Sigmoid colon (tissue), 7 donors: Measurements from ENCODE around the gene SPAG16. TPM values are rescaled to one million over a fixed set of nuclear protein-coding genes. Genes with fewer than 3 reads are reported as not detected.

ENCODE experiments used
- DNase-seq: peaks from one replicate; pipeline ENCODE4 v3.0.0-alpha.2; 2019
- H3K27ac ChIP-seq, 4 donors: fragments of 200-600 bp; sonication (generic); one replicate each; pipeline ENCODE4 v1.5.1; 2016 to 2019; ENCODE audit warnings: mild to moderate bottlenecking in 1 of 4
- H3K27me3 ChIP-seq, 3 donors: fragments of 200-600 bp; sonication (generic); one replicate each; pipeline ENCODE4 v1.5.1; 2019; ENCODE audit warnings: mild to moderate bottlenecking in 1 of 3
- H3K36me3 ChIP-seq, 4 donors: fragments of 200-600 bp; sonication (generic); one replicate each; pipeline ENCODE4 v1.5.1; 2016 to 2019
- H3K4me1 ChIP-seq, 4 donors: fragments of 200-600 bp; sonication (generic); one replicate each; pipeline ENCODE4 v1.5.1; 2017 to 2019
- H3K4me3 ChIP-seq, 4 donors: fragments of 200-600 bp; sonication (generic); one replicate each; pipeline ENCODE4 v1.5.1; 2017 to 2019; ENCODE audit warnings: mild to moderate bottlenecking in 2 of 4, moderate library complexity in 1 of 4
- H3K9me3 ChIP-seq, 4 donors: fragments of 200-600 bp in 3 of 4; sonication (generic) in 3 of 4; one replicate each; pipeline versions ENCODE4 v1.5.1 to v1.6.1; 2013 to 2019
- CTCF ChIP-seq, 4 experiments: fragments of 450-650 bp in 3 of 4; fragments of 200-600 bp in 1 of 4; IDR thresholded peaks; one replicate each; pipeline ENCODE4 v1.5.1; 2016 to 2019; ENCODE audit warnings: antibody characterized with exemption in 4 of 4, mild to moderate bottlenecking in 3 of 4, moderate library complexity in 2 of 4
- EP300 ChIP-seq, 4 donors: sonication (generic); formaldehyde crosslinking; IDR thresholded peaks; one replicate each; pipeline ENCODE4 v1.6.1; 2017; ENCODE audit warnings: antibody characterized with exemption in 4 of 4
- POLR2A ChIP-seq, 2 donors: fragments of 450-650 bp; IDR thresholded peaks; one replicate each; pipeline ENCODE4 v1.6.1; 2016; ENCODE audit warnings: antibody characterized with exemption in 2 of 2, mild to moderate bottlenecking in 2 of 2, moderate library complexity in 2 of 2
- POLR2AphosphoS5 ChIP-seq, 4 donors: sonication (generic); formaldehyde crosslinking; IDR thresholded peaks; one replicate each; pipeline ENCODE4 v1.6.1; 2017; ENCODE audit warnings: antibody characterized with exemption in 4 of 4
- WGBS, 2 donors: extraction: QIAGEN DNeasy Blood & Tissue Kit; methylation state at CpG; one replicate each; pipeline ENCODE4 v1.1.7; 2013; 5-methylcytosine and 5-hydroxymethylcytosine counted together
- intact Hi-C: fragments of 100-400 bp; cut with DNase I; formaldehyde crosslinking; loops from one replicate; pipeline ENCODE4 v1.15.1; 2023
- polyA plus RNA-seq, 3 donors: library from polyadenylated mRNA; stranded (reverse); fragments of 200-250 nt; gene quantifications; one replicate each; pipeline ENCODE4 v1.2.3, GENCODE V29; 2013
- total RNA-seq, 4 donors: library from RNA; depleted of rRNA; stranded (reverse); fragments of >200 nt; gene quantifications; one replicate each; pipeline ENCODE4 v1.1.0, GENCODE V29; 2016
- donor health status: healthy with polysubstance abuse.
- donor health status: Bipolar disorder and iron deficiency.
- donor health status: healthy.

The SPAG16 gene
- total and polyA plus RNA-seq, 7 donors: 13.1 to 70.3 (median 36.0) TPM

- TF ChIP-seq EP300 (IDR thresholded peaks at IDR 0.05) (no peak), CTCF (IDR thresholded peaks at IDR 0.05) (no peak), POLR2A (IDR thresholded peaks at IDR 0.05) (no peak)
- no peak overlapping the region for H3K4me3 ChIP-seq
- H3K27ac ChIP-seq: no peak overlapping the region
- no peaks in the 10 kb centered on the region for H3K9me3 ChIP-seq
- H3K36me3 ChIP-seq: no peaks in the 10 kb centered on the region
- WGBS, 2 donors: 79 to 88% methylated on average over 9 of the region's 9 CpGs
- intact Hi-C loops: no loop called here
- no peaks in the 10 kb centered on the region for H3K4me1 ChIP-seq
- H3K27me3 ChIP-seq: no peaks in the 10 kb centered on the region
- no peak for DNase-seq
Measured at GRCh38 chr2:214277880-214278279, 993.6 kb downstream of the SPAG16 start.

DNA sequence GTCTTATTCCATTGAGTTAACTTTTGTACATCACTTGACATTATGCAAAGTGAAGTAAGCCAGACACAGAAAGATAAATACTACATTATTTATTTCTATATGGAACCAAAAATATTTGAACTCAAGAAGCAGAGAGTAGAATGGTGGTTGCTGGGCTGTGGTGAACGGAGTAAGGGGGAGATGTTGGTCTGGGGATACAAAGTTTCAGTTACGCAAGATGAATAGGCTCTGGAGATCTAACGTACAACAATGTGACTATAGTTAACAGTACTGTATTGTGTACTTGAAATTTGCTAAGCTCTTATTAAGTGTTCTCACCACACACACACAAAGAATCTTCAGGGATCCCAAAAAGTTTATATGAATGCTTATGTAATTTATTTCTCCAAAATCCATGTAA lies 1001.7 kb downstream of the SPAG16 start:
- no peaks in the 10 kb centered on the region for H3K36me3 ChIP-seq
- no peaks in the 10 kb centered on the region for H3K9me3 ChIP-seq
- TF ChIP-seq EP300 (IDR thresholded peaks at IDR 0.05): no peak
- TF ChIP-seq POLR2AphosphoS5 (IDR thresholded peaks at IDR 0.05): no peak
- TF ChIP-seq POLR2A (IDR thresholded peaks at IDR 0.05): no peak
- TF ChIP-seq CTCF (IDR thresholded peaks at IDR 0.05): no peak
- no peaks in the 10 kb centered on the region for H3K4me1 ChIP-seq
- H3K27me3 ChIP-seq: no peaks in the 10 kb centered on the region
- H3K4me3 ChIP-seq: no peak overlapping the region
- intact Hi-C loops: no loop called here
- H3K27ac ChIP-seq: no peak overlapping the region
- DNase-seq: no peak
- WGBS, 2 donors: 54% methylated on average over 3 of the region's 3 CpGs

DNA sequence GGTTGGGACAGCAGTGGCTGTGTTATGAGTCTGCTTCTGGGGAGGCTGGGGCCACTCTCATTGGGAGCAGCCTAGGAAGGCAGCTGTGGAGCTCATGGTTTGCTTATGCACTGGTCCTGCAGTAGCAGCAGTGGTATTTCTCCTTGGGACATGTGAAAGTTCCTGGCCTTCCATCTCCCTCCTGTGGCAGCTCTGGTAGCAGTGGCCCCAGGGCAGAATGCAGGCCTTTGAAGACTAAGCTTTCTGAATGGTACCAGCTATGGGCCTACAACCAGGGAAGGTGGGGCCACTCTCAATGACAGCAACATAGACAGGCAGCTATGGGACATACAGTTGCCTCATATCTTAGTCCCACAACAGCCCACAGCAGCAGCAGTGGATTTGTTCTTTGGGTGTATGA lies 1009.3 kb downstream of the SPAG16 start:
- no peak overlapping the region for H3K4me3 ChIP-seq
- H3K27ac ChIP-seq: no peak overlapping the region
- H3K36me3 ChIP-seq: no peaks in the 10 kb centered on the region
- TF ChIP-seq EP300 (IDR thresholded peaks at IDR 0.05) (no peak), CTCF (IDR thresholded peaks at IDR 0.05) (no peak), POLR2A (IDR thresholded peaks at IDR 0.05) (no peak), POLR2AphosphoS5 (IDR thresholded peaks at IDR 0.05) (no peak)
- H3K9me3 ChIP-seq: peaks cover 0 to 5% (median 2%) of the 10 kb centered on the region in 4 donors
- H3K4me1 ChIP-seq: no peaks in the 10 kb centered on the region
- intact Hi-C loops: no loop called here
- no peak for DNase-seq
- no peaks in the 10 kb centered on the region for H3K27me3 ChIP-seq

DNA sequence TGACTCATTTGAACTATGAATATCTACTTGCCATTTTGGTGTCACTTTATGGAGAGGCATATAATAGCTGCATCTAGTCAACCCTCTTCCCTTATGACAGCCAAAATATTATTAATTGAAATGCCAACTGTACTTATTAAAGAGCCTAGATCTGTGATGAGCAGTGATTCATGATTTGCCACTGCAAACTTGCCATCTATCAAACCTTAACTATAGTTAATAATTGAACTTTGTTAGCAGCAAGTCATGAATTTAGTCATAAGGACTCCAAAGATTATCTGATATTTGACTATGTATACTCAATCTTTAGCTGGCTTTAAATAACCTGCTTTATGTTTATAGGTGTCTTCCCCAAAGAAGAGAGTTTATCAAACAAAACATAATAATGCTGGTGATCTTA lies 1010.2 kb downstream of the SPAG16 start:
- no peak for DNase-seq
- no peak overlapping the region for H3K4me3 ChIP-seq
- no peak for TF ChIP-seq EP300 (IDR thresholded peaks at IDR 0.05)
- no peak for TF ChIP-seq POLR2AphosphoS5 (IDR thresholded peaks at IDR 0.05)
- no peak for TF ChIP-seq CTCF (IDR thresholded peaks at IDR 0.05)
- TF ChIP-seq POLR2A (IDR thresholded peaks at IDR 0.05): no peak
- H3K36me3 ChIP-seq: no peaks in the 10 kb centered on the region
- no peak overlapping the region for H3K27ac ChIP-seq
- no peaks in the 10 kb centered on the region for H3K4me1 ChIP-seq
- H3K9me3 ChIP-seq: peaks cover 0 to 5% (median 2%) of the 10 kb centered on the region in 4 donors
- intact Hi-C loops: no loop called here
- H3K27me3 ChIP-seq: no peaks in the 10 kb centered on the region

DNA sequence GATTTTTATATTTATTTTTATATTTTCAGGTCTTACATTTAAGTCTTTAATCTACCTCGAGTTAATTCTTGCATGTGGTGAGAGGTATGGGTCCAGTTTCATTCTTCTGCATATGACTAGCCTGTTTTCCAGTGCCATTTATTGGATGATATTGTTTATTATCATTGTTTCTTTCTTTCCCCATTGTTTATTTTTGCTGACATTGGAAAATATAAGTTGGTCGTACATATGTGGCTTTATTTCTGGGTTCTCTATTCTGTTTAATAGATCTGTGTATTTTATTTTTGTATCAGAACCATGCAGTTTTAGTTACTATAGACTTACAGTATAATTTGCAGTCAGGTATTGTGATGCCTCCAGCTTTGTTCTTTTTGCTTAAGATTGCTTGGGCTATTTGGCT lies 1013.2 kb downstream of the SPAG16 start:
- Histone ChIP-seq H3K36me3 (no peaks in the 10 kb centered on the region), H3K4me1 (no peaks in the 10 kb centered on the region), H3K4me3 (no peak overlapping the region), H3K27me3 (no peaks in the 10 kb centered on the region), H3K27ac (no peak overlapping the region), H3K9me3 (peaks cover 0 to 5% (median 2%) of the 10 kb centered on the region in 4 donors)
- no peak for TF ChIP-seq POLR2A (IDR thresholded peaks at IDR 0.05)
- no peak for TF ChIP-seq CTCF (IDR thresholded peaks at IDR 0.05)
- no peak for TF ChIP-seq EP300 (IDR thresholded peaks at IDR 0.05)
- no peak for TF ChIP-seq POLR2AphosphoS5 (IDR thresholded peaks at IDR 0.05)
- WGBS, 2 donors: 52 to 65% methylated on average over 2 of the region's 2 CpGs
- intact Hi-C loops: no loop called here
- no peak for DNase-seq
